ENCODE measurements around the gene ZFAND4. TPM values are rescaled to one million over a fixed set of nuclear protein-coding genes. Genes with fewer than 3 reads are reported as not detected.

Gene ZFAND4
- total RNA-seq, 4 donors from 2014 or later = 22.2 to 27.8 (median 23.0) TPM

- intact Hi-C loops (cut with DNase I; ENCODE audit: low total_unique reads) = no loop called here
- WGBS, 2 donors = 88 to 94% methylated on average over 2 of the region's 2 CpGs
- TF ChIP-seq CTCF (IDR thresholded peaks at IDR 0.05) = no peak
- no peak for TF ChIP-seq POLR2A (IDR thresholded peaks at IDR 0.05)
- no peak overlapping the region for H3K4me3 ChIP-seq (ENCODE audit: low read depth, poor library complexity, severe bottlenecking)
- DNase-seq (ENCODE audit: low spot score in 2 of 2) = no peak
Measured at GRCh38 chr10:45585131-45585530, 87.4 kb downstream of the ZFAND4 start.

DNA sequence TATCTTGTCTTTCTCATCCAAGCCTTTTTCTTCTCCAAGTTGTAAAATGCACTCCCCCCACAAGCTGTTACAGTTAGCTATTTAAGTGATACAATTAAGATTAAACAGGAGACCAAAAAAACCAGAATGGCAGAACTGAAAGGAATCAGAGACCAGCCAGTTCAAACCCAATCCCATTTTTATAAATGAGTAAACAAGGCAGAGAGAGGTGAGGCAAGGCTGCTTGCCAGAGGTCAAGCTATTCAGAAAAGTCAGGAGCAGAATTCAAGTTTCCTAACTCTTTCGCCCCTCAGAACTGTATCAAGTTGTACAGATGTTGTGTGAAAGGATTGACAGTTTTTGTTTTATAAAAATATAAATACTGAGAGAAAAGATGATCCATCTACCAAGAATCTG, 90.2 kb downstream of the ZFAND4 start:
- no peak for TF ChIP-seq POLR2A (IDR thresholded peaks at IDR 0.05)
- TF ChIP-seq CTCF (IDR thresholded peaks at IDR 0.05) = no peak
- no peak for DNase-seq (ENCODE audit: low spot score in 2 of 2)
- intact Hi-C loops (cut with DNase I; ENCODE audit: low total_unique reads) = no loop called here
- WGBS, 2 donors = 97 to 100% methylated on average over 1 of the region's 1 CpG
- H3K4me3 ChIP-seq (ENCODE audit: low read depth, poor library complexity, severe bottlenecking) = no peak overlapping the region

- WGBS, 2 donors = 81 to 86% methylated on average over 3 of the region's 3 CpGs
- TF ChIP-seq POLR2A (IDR thresholded peaks at IDR 0.05) = no peak
- no peak for TF ChIP-seq CTCF (IDR thresholded peaks at IDR 0.05)
- intact Hi-C loops (cut with DNase I; ENCODE audit: low total_unique reads) = no loop called here
- no peak for DNase-seq (ENCODE audit: low spot score in 2 of 2)
- H3K4me3 ChIP-seq (ENCODE audit: low read depth, poor library complexity, severe bottlenecking) = no peak overlapping the region
Measured at GRCh38 chr10:45581582-45582385, 90.8 kb downstream of the ZFAND4 start.

DNA sequence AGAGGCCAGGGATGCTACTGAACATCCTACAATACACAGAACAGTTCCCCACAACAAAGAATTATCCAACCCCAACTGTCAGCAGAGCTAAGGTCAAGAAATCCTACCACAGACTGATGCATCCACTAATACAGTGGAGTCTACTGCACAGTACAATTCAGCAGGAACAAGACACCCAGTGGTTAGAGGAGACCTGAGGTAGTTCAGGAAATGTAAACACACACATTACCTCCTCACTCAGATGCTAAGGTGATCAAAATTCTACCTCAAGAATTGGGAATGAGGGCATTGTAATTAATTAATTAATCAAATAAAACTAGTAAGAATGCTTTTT, 91.4 kb downstream of the ZFAND4 start:
- TF ChIP-seq POLR2A (IDR thresholded peaks at IDR 0.05) = no peak
- intact Hi-C loops (cut with DNase I; ENCODE audit: low total_unique reads) = no loop called here
- no peak for DNase-seq (ENCODE audit: low spot score in 2 of 2)
- H3K4me3 ChIP-seq (ENCODE audit: low read depth, poor library complexity, severe bottlenecking) = no peak overlapping the region

GRCh38 chr10:45580371-45581215, 92.0 kb downstream of the ZFAND4 start:
- H3K4me3 ChIP-seq (ENCODE audit: low read depth, poor library complexity, severe bottlenecking) = no peak overlapping the region

More at GRCh38 chr10:45580371-45581215, 92.0 kb downstream of the ZFAND4 start:
- intact Hi-C loops (cut with DNase I; ENCODE audit: low total_unique reads) = no loop called here
- 48 to 55% methylated on average over 8 of the region's 8 CpGs for WGBS, 2 donors
- TF ChIP-seq CTCF (IDR thresholded peaks at IDR 0.05) (no peak), POLR2A (IDR thresholded peaks at IDR 0.05) (no peak)
- no peak for DNase-seq (ENCODE audit: low spot score in 2 of 2)
